ENCODE measurements around the gene DISC1.
"Not testable (repeated sequence)": the region's sequence is repeated elsewhere in the genome, so short reads cannot be mapped to it uniquely, and the experiment has no call there.

DISC1 gene

DNA sequence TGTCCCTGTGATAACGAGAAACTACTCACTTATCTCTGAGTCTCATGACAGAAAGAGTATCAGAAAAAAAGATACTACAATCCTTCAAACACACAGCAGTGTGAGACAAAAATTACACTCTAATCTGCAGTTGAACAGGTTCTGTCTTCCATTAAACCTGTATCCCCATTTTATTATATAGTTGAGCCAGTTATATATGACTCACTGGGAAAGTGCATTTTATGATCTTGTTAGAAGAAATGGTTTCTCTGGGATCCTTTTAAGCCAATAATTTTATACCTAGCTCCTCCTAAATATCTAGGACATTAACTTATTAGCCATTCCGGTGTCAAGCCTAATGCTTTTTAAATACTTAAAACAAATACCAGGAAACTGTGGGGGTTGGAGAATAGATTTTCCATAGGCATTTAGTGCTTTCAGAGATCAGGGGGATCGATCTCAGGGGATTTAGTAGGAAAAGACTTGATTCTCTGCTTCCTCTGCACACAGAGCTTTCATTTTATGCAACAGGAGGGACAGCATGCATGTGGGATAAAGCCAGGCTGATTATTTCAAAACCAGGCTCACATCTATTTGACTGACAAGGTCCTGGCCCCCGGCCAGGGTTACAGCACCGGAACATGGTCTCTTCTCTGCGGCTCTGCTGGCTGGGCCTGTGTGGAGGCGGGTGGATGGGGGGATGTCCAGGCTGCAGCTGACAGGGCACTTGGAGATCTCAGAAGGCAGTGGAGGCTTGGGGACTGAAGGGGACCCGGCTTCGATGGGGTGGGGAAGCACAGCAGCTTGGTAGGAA, 310.6 kb downstream of the DISC1 start:
- DNase-seq = no peak

DNA sequence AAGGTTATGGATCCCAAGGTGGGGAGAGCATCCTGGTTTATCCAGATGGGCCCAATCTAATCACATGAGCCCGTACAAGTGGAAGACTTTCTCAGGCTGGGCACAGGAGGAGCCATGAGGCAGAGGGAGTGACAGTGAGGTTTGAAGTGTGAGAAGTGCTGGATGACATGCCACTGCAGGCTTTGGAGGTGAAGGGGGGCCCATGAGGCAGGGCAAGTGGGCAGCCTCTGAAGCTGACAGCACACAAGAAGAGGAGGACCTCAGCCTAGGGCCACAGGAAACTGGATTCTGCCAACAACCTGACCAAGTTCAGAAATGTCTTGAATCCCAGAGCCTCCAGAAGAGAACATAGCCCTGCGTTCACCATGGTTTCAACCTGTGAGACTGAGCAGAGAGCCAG, 311.6 kb downstream of the DISC1 start:
- no peak for DNase-seq

DNA sequence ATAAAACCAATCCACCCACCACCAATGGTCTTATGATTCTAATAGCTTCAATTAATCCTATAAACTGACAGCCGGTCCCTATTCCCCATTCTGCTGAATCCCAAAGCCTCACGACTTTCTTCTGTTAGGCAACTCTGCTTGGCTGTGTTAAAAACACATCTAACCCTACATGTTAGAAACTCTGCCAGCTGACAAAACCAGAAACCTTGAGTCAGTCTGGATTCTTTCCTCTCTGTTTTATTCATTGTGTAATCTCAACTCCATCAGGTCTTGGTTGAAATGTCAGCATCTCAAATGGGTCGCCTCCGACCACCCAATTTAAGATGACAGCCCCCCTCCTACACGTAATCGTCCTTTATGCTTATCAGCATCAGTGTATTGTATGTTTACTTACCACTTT, 312.1 kb downstream of the DISC1 start:
- no peak for DNase-seq

DNA sequence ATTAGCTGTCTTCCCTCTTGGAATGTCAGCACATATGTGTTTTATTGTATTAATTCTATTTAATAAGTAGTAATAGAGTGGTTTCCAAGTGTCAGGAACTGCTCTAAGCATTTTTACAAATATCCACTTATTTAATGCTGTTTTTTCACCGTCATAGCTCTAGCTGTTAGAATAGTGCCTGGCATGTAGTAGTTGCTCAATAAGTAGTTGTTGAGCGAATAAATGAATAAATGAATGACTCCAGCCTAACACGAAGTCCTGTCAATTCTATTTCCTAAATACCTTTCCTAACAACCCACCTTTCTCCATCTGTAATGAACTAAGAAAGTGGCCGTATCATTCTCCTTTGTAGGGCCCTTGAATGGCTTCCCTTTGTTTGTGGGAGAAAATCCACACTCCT, 312.5 kb downstream of the DISC1 start:
- DNase-seq = no peak

DNA sequence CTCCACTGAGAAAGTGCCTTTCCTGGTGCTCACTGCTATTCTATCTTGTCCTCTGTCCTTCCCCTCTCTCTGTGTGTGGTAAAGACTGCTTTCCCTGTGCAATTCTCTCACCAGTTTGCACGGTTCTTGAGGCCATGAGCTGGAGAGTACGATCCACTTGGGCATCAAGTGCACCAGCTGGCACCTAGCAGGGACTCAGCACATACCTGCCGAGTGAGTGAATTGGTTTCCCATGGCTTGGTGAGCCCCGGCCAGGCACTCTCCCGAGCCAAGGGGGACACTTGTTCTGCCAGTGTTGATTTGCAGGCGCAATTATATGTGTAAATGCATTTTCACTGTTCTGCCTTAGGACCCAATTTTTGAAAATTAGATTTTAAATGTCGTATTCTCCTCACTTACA, 313.5 kb downstream of the DISC1 start:
- DNase-seq = no peak

DNA sequence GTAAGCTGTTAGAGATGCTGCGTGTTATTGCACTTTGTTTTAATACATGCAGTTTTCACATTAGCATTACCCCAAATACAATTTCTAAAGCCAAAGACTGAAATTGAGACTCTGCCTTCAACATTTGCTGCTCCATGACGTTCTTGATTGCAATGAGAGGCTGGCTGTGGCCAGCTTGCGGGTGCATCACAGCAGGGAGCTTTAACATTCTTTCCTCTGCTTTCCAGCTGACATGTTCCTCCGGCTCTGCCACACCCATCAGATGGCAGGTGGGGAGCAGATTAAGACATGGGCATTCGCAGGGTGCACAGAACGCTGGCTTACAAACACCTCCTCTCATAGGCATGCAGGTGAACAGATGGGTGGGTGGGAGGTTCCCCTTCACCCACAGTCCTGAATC, 314.1 kb downstream of the DISC1 start:
- no peak for DNase-seq

DNA sequence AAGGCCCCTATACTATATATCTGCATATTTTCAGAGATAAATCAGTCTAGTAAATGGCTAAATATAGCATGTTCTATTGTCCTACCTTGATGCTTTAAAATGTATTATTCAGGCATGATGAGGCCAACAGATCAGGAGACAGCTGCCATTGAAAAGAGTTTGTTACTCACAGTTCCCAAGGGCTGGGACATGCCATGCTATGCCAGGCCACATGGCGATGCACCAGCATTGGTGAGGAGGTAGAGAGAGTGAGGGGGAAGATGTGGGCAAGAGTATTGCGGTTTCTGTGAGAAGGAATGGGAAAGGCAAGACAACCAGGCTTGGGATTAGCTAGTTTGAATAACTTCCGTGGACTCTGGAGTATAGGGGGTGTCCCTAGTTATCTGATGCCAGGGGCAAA, 316.5 kb downstream of the DISC1 start:
- no peak for DNase-seq

DNA sequence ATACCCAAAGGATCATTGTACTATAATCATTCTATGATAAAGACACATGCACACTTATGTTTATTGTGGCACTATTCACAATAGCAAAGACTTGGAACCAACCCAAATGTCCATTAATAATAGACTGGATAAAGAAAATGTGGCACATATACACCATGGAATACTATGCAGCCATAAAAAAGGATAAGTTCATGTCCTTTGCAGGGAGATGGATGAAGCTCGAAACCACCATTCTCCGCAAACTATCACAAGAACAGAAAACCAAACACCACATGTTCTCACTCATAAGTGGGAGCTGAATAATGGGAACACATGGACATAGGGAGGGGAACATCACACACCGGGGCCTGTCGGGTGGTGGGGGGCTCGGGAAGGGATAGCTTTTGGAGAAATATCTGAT, 321.5 kb downstream of the DISC1 start:
- not testable (repeated sequence) for DNase-seq

DNA sequence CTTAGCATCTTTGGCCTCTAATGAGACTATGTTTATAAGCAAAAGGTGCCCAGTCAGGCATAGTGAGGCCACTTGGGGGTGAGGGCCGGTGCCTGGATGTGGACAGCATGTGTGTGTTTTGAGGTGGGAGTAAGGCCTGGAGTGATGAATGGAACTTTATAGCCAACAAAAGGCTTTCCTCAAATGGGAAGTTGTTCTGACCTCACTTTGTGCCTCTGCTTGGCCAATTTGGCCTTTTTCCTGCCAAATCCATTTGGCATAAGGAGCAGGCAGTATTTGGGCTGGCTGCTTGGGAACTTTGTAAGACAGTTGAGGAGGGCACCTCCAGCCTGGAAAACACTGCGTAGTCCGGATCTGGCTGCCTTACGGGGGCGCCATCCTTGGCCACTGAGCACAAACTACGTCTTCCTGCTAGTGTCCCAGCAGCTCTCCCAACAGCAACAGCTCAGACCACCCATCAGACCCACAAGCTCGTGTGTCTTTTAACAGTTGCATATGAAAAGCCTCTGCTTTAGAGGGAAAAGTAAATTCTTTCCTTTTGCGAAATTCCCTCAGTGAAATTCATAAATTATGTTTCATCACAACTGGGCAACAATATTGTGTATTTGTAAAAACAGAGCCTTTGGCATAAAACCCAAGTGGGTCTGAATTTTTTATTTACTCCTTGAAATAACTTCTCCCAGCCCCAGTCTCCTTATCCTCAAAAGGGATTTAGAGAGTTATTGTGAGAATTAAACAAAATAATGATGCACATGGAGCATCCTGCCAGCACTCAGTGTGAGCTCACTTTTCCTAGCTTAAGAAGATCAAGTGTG, 322.9 kb downstream of the DISC1 start:
- no peak for DNase-seq

DNA sequence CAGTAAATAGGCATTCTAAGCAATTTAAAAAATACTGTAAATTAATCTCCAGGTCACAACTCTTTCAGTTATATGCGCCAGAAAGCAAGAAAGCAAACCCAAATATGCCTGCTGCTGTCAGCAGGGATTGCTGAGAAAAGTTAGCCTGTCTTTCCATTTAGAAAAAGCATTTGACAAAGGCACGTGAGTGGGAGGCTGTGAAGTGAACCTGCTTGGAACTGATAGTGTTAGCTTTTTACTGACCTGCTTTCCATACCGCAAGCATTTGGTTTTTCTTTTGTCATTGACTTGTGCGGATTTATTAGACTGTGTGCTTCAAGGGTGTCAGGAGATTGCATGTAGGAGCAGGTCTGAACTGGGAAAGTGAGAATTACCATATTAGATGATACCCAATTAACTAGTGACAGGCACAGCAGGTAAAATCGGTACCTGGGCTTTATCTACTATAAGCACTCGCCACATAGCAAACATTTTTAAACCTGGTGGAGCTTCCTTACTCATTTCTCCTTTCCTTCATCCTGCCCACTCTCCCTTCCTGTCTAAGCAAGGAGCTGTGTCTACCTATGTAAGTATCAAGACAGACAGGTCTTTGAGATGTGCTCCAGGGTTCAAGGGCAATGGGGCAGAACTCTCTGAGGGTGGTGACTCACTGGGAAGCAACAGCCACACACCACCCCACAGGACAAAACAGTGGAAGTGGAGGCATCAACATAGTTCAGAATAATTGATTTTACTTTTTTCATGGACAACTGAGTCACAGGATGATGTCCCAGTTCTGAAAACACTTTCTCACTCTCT, 323.9 kb downstream of the DISC1 start:
- no peak for DNase-seq

DNA sequence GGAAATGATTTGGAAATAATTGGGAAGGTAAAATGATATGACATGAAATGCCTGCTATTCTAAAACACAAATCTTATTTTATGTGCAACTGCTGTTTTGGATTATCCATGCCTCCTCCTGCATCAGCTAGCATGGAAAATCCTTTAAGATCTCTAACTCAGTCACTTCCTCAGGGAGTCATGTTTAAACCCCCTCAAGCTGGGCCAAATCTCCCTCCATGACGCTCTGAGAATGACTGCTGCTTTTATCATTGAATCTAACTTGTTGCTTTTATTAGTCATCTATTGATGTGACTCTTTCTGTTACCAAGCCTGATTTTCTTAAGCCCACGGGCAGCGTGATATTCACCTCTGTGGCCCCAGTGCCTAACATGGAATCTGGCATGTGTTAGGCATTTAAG, 324.8 kb downstream of the DISC1 start:
- no peak for DNase-seq

DNA sequence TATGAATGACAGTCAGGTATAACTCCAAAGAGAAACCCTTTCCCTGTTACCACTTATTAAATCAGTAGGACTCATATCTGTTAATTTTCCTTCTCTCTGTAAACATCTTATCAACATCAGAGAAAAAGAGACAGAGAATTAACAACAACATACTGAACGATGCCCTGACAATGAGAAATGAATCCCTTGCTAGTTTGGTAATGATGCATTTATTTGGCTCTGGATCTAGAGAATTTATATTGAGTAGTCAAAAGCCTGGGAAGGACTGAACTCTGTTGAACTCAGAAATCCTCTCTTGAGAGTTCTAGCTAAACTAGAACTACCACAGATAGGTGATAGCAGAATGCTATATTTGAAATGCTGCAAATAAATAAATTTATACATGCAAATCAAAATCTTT, 325.6 kb downstream of the DISC1 start:
- no peak for DNase-seq

DNA sequence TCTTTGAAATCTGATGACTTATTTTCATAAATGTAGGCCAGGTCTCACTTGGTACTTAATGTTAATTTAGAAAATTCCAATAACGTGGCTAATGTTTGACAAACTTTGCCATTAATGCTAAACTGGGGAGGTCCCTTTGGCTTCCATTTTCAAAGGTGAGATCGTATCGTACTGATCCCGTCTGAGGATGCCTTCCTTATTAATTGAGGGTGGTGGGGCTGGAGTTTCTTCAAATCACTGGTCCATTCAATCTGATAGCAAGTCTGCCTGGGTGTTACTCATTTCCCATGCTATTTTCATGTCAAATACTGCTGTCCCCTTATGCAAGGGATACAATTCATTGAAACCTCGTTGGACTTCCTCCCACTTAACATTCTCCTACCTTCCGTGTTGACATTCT, 327.1 kb downstream of the DISC1 start:
- DNase-seq = no peak

DNA sequence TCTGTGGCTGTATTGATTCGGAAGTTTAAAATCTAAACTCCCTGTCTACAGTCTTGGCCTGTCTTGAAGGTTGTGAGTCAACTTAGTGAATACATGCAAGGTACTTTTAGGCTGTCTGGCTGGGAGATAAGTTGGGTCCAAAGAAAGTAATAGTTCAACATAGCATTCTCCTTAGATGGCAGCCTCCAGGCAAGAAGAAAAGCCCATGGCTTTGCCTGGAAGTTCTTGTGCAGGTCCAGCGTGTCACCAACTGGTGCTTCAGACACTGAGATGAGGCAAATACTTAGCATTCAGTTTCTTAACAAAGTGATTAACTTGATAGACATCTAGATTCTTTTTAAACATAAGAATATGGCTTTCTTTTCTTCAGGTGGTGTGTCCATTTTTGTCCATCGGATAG, 328.2 kb downstream of the DISC1 start:
- DNase-seq = no peak

DNA sequence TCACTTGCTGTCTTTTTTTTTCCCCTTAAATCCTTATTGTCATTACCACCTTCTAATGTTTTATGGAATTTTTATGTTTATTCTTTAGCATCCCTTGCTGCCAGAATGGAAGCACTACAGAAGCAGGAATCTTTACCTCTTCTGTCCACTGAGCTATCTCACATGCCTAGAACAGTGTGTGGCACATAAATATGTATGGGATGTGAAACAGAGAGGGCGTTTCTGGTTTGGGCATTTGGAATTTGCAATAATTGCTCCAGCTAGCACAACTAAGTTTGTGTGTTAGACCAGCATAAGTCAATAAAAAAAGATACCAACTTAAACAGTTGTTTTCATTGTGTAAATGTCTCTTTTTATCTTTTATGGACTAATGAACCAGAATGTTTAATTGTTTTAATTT, 330.8 kb downstream of the DISC1 start:
- no peak for DNase-seq

DNA sequence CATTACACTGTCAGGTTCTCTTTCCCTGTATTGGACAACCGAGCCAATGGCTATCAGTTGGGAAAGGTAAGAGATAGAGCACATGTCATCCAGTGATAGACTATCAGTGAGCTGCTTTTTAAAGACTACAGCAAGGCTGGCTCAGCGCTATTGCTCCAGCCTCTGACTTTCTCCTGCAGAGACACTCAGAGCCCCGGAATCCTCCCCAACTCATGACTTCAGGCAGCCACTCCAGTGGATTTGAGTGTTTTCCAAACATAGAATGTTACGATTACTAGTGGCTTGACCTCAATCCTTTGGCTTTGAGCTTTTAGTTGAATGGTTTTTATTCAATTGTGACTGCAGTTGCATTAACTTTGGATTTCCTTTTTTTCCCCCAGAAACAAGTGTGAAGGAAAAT, 331.9 kb downstream of the DISC1 start:
- no peak for DNase-seq

DNA sequence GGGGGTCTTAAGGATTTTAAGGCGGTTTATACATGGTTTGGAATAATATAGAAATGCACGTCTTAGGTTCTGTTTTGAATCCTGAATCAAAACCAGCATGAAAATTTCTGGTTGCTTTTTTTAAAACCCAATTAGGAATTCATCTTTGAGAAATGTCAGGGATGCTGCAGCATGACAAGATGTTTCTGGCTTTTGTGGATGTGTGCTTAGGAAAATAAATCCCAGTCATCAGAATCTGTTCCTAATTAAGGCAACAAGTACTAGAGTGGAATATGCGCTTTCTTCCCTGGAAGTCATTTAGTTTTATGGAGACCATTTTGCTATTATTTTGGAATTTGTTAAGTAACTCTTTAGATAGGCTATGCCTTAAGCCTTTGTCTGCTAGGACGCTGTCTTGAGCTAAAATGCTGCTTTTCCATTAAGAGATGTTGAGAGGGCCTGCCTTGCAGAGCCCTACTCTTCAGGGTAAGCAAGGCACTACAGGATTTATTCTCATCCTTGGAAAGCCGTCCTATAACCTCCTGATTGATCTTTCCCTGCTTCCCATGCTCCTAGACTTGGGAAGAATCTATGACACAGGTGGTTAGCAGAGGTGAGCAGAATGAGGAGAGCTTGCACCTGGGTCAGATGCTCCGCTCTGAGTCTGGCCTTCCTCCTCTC, 332.8 kb downstream of the DISC1 start:
- no peak for DNase-seq

DNA sequence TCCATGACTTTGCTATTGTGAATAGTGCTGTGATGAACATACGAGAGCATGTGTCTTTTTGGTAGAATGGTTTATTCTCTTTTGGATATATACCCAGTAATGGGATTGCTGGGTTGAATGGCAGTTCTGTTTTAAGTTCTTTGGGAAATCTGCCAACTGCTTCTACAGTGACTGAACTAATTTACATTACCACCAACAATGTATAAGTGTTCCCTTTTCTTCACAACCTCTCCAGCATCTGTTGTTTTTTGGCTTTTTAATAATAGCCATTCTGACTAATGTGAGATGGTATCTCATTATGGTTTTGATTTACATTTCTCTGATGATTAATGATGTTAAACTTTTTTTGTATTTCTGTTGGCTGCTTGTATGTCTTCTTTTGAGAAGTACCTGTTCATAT, 335.2 kb downstream of the DISC1 start:
- DNase-seq = not testable (repeated sequence)

DNA sequence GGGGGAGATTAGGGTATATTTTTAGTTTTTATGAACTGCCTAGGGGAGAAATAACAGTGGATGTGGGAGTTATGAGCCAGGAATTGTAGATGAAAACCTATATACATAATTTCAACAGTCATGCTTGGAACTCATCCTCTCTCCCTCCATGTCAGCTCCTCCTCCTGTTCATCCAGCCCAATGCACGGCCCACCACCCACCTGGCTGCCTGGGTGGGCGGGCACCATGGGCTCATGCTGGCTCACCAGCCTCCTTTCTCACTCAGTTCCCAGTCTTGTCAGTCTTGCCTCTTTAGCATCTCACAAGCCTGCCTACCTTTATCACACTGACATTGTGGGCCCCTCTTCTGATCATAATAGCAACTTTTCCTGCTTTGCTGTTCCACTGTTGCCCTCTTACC, 336.0 kb downstream of the DISC1 start:
- DNase-seq = no peak

DNA sequence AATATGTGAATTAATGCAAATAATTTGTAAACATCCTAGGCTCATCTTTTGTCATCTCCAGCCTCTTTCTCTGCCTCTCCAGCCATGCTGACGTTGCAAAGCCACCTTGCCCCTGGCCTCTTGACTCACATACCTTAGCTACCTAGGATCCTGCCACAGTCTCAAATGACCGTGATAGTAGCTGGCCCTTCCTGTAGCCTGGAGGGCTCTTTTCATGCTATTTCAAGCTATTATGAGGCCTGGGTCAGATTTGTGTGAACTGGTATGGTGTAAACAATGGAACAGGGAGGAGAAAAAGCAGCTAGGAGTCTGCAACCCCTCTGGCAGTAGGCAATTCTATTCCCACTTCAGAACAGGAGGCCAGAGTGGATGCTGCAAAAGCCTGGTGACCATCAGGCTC, 337.7 kb downstream of the DISC1 start:
- no peak for DNase-seq

DNA sequence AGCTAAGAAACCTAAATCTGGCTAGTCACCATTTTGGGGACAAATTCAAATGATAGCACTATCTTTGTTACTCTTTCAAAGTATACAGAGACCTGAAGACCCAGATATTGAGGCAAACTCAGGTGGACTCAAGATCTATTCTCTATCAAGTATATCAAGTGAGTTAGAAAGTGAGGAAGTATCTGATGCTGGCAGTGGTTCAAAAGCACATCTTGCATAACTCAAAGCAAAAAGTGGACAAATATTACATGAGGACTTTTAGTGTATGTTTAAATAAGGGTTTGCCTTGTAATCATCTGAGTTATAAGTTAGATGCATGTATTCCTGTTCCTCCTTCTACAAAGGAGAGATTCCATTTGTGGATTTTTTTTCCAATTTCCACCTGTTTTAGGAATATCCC, 338.4 kb downstream of the DISC1 start:
- DNase-seq = no peak

DNA sequence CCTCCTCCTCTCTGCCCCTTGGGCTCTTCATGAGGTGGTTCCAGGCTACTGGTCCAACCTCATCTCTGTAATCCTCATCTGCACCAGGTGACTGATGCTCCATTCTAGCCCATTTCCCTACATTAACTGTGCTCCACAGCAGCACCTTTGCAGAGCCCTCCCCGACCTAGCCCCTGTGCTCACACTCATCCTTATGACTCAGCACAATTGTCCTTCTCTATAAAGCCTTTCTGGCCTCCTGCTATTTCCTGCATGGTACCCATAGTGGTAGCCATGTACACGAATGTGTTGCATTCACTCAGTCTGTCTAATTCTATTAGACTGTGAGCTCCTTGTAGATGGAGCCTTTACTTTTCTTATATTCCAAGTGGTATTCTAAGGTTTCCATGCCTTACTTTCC, 339.0 kb downstream of the DISC1 start:
- DNase-seq = no peak

DNA sequence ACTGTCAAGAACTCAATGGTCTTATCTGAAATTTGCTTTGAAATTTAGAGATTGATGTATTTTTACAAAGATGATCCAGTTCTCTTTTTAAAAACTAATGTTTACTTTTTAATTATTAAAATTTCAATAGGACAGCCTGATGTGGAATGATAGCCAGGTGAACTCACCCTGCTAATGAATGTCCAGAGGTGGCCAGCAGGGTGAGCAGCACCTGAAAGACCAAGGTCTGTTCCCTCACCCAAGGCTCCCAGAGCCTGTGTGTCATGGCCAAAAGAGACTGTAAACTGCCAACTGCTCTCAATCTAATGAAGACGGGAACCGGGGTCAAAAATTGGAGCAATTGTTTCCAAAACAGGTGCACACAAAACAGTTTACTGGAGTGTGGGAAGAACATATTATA, 340.4 kb downstream of the DISC1 start:
- DNase-seq = no peak
